ENCODE data around the gene RGS13.
"Not testable (repeated sequence)": the region's sequence is repeated elsewhere in the genome, so short reads cannot be mapped to it uniquely, and the experiment has no call there.

Gene RGS13

GRCh38 chr1:192683081-192683480, 47.1 kb downstream of the RGS13 start:
- DNase-seq, result not testable (repeated sequence)

- DNase-seq, result no peak
Measured at GRCh38 chr1:192689459-192689858, 53.5 kb downstream of the RGS13 start.

- DNase-seq, result no peak
Measured at GRCh38 chr1:192691041-192691440, 55.1 kb downstream of the RGS13 start.

- DNase-seq, result no peak
Measured at GRCh38 chr1:192696082-192696481, 60.1 kb downstream of the RGS13 start.

- no peak for DNase-seq
Measured at GRCh38 chr1:192697771-192698170, 61.8 kb downstream of the RGS13 start.

GRCh38 chr1:192698731-192699130, 62.8 kb downstream of the RGS13 start:
- no peak for DNase-seq

GRCh38 chr1:192700834-192701271, 64.9 kb downstream of the RGS13 start:
- DNase-seq, result no peak

GRCh38 chr1:192702212-192702902, 66.4 kb downstream of the RGS13 start:
- DNase-seq, result no peak

GRCh38 chr1:192703283-192704206, 67.6 kb downstream of the RGS13 start:
- no peak for DNase-seq

- no peak for DNase-seq
Measured at GRCh38 chr1:192705510-192705909, 69.6 kb downstream of the RGS13 start.

- DNase-seq, result no peak
Measured at GRCh38 chr1:192706936-192707335, 71.0 kb downstream of the RGS13 start.

GRCh38 chr1:192707978-192708547, 72.1 kb downstream of the RGS13 start:
- DNase-seq, result no peak

- DNase-seq, result no peak
Measured at GRCh38 chr1:192709544-192709943, 73.6 kb downstream of the RGS13 start.
